Stimulated activated CD4-positive, alpha-beta T cell treated with anti-CD3 and anti-CD28 coated beads, TNF-alpha, amount 100 ng/mL, for 24 hours (primary cell): ENCODE data around the gene PITX3.
"Not testable (repeated sequence)": the region's sequence is repeated elsewhere in the genome, so short reads cannot be mapped to it uniquely, and the experiment has no call there.

Experiments used
- DNase-seq, 3 experiments: peaks; one replicate each; pipeline ENCODE4 v3.0.0-alpha.2; 2020; ENCODE audit warnings: low read depth in 3 of 3

The PITX3 gene

DNA sequence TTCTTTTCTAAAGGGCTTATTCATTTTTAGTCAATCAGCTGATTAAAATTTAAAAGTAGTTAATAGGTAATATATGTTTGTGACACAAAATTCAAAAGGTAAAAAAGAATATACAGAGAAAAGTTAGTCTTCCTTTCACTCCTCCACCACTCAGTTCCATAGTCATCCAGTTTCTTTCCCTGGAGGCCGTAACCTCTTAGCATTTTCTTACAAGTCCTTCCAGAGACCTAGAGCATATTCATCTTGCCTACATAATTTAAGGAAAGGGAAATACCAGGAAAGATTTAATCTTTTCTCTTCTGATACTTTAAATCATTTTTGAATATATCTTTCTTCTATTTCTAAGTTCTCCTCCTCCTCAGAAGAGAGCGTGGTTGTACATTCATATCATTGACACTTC is 14.1 kb upstream of the PITX3 start:
- DNase-seq: no peak

DNA sequence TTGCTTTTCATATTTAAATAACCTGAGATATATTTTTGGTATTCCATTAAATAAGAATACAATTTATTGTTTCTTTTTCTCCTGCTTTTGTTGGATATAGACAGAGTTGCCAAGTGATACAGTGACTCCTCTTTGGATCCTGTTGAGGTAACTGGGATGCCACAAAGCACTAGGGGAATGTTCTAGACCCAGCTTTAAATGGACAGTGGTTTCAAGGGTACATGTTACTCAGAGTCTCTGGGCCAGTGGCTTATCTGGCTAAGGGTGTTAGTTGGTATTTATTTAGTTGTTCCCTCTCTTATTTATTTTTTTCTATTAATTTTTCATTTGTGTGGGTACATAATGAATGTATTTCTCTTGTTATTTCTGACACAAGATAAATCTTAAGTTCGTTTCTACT is 13.1 kb upstream of the PITX3 start:
- no peak for DNase-seq

DNA sequence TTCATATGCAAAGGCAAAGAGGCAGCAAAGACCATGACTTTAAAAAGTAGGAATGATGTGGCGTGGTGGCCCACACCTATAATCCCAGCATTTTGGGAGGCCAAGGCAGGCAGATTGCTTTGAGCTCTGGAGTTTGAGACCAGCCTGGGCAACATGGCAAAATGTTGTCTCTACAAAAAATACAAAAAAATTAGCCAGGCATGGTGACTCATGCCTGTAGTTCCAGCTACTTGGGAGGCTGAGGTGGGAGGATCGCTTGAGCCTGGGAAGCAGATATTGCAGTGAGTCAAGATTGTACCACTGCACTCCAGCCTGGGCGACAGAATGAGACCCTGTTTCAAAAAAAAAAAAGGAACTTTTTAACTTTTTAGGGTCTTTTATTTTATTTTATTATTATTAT is 11.2 kb upstream of the PITX3 start:
- not testable (repeated sequence) for DNase-seq

DNA sequence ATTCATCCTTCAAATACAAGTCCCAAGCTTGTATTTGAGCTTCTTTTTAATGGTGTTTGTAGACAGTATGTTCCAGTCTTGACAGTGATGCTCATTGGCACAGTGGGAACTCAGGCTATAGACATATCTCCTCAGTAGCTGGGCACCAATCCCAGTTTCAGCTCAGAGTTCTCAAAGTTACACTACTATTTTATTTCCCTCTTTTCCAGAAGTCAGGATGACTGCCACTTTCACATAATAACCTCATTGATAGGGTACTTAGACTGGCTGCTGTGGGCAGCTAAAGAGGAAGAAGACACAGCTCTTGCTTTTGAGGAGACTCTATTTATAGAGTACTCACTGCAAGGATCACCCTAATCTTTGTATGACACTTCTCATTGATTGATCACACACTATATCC is 6.4 kb upstream of the PITX3 start:
- DNase-seq: no peak

DNA sequence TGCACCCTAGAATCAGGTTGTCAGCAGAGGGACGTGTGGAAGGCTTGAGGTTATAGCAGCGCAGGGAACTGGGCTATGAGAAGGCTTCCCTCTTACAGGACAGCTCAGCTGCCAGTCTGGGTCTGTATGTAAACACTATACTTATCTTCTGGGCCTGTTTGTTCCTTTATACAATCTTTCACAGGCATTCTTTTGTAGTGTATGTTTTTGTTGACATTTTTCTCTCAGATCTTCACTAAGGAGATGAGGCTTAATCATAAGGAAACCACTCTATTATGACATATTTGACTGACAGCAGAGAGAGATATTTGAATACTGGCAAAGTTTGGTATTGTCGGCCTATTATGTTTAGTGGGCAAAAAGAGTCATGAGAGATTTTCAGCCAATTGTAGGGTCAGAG is 4.9 kb upstream of the PITX3 start:
- DNase-seq: no peak

DNA sequence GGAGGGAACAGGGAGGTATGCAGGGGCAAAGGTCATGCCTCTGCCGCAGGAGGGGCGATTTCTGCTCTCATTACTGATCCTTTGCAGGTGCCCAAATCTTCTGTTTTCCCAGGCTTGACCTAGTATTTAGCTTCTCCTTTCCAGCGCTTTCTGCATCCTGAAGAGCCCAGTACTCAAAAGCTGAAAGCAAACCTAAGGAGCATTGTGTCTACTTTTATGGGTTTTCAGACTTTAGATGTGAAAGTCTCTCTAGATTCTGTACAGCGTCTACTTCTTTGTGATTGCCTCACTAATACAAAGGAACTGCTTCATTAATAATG is 4.6 kb upstream of the PITX3 start:
- no peak for DNase-seq

DNA sequence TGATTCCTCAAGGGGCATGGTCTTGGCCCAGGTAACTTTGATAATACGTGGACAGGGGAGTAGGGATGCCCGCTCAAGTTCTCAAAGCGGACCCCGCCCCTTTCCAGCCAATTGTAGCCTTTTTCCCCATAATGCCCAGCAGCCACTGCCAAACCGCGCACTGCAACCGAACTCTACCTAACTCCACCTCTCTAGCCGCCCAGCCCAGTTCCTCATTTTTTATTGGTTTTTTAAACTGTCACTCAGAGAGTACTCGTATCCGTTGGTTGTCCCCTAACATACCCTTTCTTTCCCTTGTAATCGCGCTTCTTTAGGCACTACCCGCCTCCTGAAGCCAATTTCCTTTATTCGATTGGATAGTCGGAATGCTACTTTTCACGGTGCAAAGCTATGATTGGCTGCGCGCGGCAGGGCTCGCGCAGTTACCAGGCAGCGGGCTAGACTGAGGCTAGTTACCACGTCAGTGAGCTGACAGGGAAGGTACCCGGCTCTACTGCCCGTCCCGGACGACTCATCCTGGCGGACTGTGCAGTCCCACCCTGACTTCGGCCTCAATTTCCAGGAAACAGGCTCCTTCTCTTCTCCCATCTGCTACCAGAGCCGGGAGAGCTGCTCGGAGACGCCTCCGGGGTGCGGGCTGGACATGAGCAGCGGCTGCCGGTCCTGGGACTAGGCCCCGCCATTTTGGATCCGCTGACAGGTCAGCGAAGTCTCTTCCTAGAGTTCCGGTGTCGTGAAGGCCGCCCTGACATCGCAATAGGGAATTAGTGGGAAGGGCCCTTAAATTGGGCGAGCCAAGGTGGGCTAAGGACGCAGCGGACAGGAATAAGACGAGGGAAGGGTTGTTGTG is 4.0 kb upstream of the PITX3 start, which contains the start of gene GBF1:
TSS of gene GBF1 (plus strand) at position 451 of the 850 bp plus-strand sequence. CDS start 13,407 bp downstream, outside the sequence.
- DNase-seq: peak; percentile 72 to 85 (median 82)

DNA sequence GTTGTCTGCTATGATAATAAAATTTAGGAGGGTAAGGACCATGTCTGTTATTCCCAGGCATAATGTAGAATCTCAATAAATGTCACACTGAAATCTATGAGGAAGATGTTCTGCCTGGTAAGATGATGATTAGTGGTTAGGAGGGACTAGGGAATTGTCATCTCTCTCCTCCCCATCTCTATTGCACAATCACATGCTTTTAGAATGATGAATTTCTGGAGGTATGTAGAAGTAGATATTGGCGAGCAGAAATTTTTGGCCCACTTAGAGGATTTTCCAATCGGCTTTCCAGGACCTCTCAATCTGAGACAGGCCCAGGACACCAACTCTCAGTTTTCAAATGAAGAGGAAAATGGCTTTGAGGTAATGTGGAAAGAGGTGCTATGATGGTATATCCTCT is 2.0 kb upstream of the PITX3 start:
- DNase-seq: no peak

DNA sequence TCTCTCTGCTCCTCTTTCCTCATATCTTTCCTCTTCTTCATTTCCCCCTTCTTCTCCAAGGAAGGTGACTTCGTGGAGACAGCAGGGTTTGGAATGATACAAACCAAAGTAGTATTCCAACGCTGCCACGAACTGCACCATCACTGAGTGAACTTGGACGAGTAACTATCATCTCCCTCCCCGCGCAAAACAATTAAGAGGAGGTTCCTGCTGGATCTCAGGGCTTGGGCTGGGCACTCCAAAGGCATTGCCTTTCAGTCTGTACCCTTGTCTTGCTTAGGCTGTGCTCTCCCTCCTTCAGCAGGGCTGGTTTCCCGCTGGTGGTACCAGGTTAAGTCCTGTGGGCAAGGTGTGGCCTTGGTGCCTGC is 790 bp upstream of the PITX3 start:
- no peak for DNase-seq

DNA sequence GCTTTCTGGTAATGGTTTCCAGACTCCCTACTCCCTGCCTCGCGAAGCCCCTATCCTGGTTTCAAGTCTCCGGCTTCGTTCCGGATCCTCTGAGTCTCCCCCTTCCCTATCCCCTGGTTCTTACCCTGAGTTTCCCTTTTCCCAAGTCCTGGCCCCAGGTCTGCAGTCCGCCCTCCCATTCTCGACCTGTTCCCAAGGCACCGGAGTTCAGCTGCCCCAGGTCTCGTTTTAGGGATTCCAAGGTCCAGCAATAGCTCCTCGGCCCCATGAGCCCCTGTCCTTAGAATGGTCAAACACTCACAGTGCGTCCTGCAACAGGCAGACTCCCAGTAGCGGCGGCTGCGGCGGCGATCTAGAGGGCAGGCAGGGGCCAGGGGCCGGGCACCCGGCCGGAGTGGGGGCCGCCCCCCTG is 274 bp downstream of the PITX3 start:
- no peak for DNase-seq

DNA sequence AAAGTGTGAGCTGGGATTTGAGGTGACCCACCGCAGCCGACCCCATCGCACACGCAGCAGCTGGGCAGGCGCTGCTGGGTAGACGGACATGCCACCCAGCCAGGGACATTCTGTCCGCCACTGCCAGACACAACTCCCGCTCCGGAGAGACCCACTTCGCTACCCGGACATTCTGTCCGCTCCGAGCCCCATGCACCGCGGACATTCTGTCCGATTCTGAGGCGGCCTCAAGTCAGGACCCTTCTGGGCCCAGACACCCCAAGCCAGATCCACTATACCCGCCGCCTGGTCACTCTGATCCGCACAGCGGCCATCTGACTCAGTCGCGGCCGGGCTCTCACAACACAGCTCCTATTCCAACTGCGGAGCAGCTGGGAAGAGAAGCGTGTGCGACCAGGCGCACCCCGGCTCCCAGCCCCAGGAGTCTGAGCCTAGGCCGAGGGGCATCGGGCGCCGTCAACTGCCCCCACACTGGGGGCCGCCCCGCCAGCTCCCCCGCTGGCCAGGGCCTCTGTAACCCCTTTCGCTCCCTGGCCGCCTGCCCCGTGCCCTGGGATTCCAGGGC is 763 bp downstream of the PITX3 start:
- DNase-seq: no peak

DNA sequence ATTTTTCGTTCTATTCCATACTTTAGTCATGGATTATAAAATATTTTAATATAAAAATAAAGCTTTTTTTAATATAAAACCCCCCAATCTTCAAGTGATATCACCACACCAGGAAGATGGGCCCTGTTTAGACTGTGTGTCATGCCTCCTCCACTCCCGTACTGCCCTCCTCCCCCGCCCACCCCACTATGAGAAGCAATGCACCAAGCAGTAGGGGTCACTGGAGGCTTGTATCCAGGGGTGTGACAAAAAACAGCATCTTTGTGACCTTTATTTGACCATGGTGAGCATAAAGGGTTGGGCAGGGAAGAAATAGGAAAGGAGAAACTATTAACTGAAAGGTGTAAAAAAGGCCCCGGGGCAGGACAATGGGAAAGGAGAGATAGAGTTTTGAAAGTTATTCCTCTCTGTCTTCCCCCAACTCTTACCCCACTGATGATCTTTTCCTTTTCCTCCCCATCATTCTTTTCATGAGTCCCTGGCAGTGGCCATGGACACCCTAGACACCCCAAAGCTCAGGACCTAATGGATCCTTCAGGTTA is 3.5 kb downstream of the PITX3 start:
- no peak for DNase-seq

DNA sequence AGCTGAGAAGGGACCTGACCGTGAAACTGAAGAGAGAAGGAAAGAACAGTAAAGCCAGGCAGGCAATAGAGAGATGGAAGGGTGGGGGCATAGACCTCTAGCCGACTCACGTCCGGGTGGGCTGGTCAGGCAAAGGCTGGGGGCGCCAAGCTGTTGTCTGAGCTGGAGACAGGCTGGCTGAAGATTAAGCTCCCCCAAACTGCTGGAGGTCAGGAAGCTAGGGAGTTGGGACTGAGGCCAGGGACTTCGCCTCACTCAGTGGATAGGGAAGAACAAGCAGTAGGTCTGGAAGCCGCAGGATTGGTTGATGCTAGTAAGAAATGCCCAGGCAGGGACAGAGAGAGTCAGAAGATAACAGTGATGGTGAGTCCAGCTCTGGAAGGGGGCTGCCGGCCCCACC is 5.3 kb downstream of the PITX3 start:
- DNase-seq: no peak

DNA sequence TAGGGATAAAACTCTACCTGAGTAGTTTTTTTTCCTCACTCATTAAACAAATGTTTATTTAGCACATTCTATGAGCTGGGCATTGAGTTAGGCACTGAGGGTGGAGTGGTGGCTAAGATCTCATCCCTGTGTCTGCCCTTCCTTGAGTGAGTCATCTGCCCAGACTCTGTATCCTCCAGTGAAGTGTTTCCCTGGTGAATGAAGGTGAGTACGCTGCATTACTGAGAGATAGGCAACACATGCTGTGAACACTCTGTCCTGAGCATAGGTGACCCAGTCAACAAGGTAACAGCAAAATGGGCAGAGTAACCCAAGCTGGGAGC is 5.8 kb downstream of the PITX3 start:
- DNase-seq: no peak

DNA sequence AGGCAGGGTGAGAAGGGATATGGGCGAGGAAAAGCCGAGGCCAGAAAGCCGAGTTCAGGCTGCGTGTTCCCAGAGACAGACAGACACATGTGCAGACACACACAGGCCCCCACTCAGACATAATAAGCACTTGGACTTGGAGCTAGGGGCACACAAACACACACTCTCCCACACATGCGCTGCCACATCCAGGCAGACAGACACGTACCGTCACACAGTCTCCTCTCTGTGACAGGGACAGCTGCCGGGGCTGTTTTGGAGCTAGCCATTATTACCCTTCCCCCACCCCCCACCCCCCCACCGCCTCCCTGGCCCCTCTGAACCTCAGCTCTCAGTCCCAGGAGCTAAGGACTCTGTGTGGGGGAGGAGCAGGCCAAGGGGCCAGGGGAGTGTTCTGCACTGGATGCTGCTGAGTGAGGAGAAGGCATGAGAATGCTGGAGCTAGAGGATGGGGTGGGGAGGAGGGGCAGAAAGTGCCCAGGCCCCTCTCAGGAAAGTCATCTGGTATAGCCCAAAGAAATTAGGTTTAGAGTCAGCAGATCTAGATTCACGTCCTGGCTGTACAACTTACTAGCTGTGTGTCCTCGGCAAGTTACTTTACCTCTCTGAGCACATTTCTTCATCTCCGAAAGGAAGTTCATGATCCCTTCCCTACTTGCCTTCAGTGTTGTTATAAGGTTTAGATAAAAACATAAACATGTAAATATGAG is 6.3 kb downstream of the PITX3 start:
- DNase-seq: no peak

DNA sequence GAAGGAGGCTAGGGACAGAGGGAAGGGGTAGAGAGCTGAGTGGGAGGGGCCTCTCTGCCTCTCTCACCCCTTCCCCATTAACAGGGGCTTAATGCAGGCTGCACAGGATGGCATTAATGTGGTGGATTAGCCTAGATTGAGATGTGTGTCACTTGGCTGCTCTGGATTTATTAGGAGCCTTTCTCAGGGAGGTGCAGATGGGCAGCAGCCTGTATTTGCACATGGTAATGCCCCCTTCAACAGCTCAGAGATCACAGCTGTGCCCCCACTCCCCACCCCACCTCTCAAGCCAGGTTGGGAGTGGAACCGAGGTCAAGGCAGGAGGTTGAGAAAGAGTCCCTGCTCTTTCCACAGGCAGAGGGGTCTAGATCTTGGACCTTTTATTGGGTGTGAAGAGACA is 7.3 kb downstream of the PITX3 start:
- no peak for DNase-seq

DNA sequence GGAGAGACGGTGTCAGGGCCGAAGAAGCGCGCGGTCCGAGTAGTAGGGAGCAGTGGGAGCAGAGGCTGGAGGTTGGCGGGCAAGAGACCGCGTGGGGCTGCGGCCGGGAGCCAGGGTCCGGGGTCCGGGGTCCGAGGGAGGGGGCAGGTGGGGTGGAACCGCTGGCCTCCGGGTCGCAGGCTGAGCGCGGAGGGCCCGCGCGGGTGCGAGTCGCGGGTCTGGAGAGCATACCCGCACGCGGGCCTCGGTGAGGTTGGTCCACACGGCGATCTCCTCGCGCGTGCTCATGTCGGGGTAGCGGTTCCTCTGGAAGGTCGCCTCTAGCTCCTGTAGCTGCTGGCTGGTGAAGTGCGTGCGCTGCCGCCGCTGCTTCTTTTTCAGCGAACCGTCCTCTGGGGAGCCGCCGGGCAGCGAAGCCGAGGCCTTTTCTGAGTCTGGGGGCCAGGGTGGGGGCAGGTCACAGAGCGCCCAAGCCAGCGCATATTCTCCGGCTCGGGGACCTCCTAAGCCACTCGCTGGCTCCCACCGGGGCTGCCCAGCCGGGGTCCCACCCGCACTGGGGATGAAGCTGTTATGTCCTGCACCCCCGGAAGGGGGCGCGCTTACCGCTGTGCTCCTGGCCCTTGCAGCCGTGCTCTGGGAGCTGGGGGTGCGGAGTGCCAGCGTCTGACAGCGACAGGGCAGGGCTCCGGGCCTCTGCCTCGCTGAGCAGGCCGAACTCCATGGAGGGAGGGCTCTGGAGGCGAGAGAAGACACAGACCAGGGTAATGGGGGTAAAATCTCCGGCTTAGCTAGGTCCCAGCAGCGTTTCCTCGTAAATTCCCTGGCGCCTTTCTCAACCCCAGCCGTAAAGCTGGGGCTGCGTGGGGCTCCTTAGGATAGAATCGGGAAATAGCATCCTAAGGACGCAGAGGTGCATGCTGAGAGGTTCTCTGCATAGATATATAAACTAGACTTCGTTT is 9.7 kb downstream of the PITX3 start:
- DNase-seq: peak; percentile 48 to 77 (median 58)

DNA sequence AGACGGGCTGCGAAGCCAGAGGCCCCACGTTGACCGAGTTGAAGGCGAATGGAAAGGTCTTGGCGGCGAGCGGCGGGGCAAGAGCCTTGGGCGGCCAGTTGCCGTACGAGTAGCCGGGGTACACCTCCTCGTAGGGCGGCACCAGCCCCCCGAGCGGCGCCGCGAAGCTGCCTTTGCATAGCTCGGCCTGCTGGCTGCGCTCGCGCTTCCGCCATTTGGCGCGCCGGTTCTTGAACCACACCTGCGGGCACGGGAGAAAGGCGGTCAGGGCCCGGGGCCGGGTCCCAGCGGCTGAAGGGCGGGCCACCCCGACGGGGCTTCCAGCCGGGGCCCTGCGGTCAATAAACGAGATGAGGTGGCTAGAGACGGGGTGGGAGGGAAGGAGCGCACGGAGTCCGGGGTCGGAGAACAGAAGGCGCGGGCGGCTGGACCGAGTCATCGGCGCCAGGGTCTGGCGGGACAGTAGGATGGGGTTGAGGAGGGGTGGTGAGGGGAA is 10.4 kb downstream of the PITX3 start:
- DNase-seq: peak in 1 of 3 experiments; percentile 50

DNA sequence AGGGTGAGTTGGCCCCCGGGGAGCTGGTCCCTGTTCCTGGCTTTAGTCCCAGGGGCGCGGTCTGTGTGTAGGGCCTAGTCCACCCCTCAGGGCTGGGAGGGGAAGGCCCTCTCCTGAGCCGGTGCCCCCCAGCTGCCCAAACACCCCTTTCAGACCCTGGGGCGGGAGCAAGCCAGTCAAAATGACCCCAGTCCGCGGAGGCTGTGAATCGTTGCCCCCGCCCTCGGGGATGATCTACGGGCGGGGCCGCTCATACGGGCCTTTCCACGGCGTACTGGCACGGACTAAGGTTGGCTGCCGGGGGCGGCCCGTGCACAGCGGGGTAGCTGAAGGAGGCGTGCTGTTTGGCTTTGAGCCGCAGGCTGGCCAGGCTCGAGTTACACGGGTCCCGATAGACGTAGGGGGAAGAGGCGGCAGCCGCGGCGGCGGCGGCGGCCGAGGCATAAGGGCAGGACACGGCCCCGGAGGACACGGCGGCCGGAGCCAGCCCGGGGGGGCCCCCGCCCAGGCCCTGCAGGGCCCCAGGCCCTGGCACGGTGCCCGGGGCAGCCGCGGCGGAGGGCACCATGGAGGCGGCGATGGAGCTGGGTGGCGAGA is 10.9 kb downstream of the PITX3 start:
- peak in 1 of 3 experiments; percentile 44 for DNase-seq

DNA sequence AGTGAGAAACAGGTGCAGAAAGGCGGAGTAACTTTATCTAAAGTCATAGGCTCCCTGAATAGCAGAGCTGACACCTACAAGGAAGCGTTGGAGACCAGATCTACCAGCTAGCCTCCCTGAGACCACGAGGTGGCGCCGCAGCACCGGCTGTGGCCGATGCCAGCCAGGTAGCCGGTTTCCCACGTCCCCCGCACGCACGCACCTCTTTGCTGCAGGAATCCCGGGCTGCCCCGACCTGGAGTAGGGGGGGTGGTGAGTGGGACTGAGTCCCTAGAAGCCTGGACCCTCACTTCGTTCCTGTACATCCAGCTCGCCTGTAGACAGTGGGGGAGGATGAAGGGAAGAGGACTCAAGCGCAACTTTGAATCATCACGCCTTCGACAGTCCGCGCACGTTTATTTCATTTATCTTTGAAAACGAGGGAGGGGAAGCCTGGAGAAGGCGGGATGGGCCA is 11.5 kb downstream of the PITX3 start:
- DNase-seq: peak; percentile 75 to 86 (median 76)

DNA sequence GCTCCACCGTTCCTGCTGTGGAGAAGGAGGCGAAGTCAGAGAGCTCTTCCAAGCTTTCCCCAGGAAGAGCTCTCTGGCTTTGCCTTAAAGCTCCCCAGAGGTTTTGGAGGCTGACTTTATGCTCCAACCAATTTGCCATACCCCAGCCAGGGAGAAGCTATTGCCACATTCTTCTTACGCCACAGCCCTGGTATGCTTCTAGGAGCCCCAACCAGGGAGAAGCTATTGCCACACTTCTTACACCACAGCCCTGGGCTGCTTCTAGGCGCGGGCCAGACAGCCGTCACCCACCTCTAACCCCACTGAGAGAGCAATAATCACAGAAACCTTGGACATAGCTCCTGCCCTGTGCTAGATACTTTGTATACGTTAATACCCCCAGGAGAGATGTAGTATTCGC is 14.3 kb downstream of the PITX3 start:
- no peak for DNase-seq
